ENCODE results near the gene GIMAP7.
"Not testable (repeated sequence)": the region's sequence is repeated elsewhere in the genome, so short reads cannot be mapped to it uniquely, and the experiment has no call there.

DNA sequence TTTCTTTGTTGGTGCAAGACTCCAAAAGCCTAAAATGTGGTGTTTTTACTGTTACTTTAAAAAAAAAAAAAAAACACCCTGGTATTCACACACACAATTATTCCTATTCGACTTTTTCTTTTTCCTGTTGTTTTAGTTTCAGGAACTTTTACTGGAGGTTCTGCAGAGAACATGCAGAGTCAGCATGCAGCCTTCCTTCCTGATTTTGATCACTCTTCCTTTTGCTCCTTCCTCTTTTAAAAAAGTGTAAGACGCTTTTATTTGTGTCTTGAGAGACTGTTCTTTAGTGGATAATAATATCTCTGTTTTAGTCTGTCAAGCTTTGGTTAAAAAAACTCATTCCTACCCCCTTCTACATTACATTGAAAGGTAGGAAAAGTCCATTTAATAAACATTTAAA lies 31.2 kb upstream of the GIMAP7 start:
- not testable (repeated sequence) for TF ChIP-seq EZH2 (optimal IDR thresholded peaks at IDR 0.05; ENCODE audit: low read depth, low read length); CTCF (IDR thresholded peaks at IDR 0.05; ENCODE audit: low read length)
